Osteoblast (primary cell): ENCODE measurements around the gene EPS8L2. TPM values are rescaled to one million over a fixed set of nuclear protein-coding genes. Genes with fewer than 3 reads are reported as not detected.
A peak's percentile ranks its signal among the peaks of the same experiment; 100 is the strongest.

Source experiments
- DNase-seq: peaks from one replicate; pipeline ENCODE4 v3.0.0; 2011; ENCODE audit warnings: low spot score, mixed read lengths; ENCODE audit not compliant: insufficient read length; ENCODE audit errors: missing footprints
- H2AFZ ChIP-seq: 2 replicates; pipeline ENCODE4 v1.6.0; 2011; ENCODE audit warnings: mild to moderate bottlenecking, low read length
- H3K27ac ChIP-seq: 2 replicates; pipeline ENCODE4 v1.5.1; 2011; ENCODE audit warnings: mild to moderate bottlenecking, low read depth, low read length, moderate library complexity
- H3K27me3 ChIP-seq: 2 replicates; pipeline ENCODE4 v1.6.0; 2012; ENCODE audit warnings: mild to moderate bottlenecking, control low read depth, inconsistent platforms, low read length, moderate library complexity; ENCODE audit not compliant: insufficient read depth
- H3K36me3 ChIP-seq: 2 replicates; pipeline ENCODE4 v1.5.1; 2011; ENCODE audit warnings: mild to moderate bottlenecking, low read length, control low read depth, moderate library complexity; ENCODE audit not compliant: insufficient read depth
- H3K4me1 ChIP-seq: 2 replicates; pipeline ENCODE4 v1.5.1; 2011; ENCODE audit warnings: mild to moderate bottlenecking, low read length, control low read depth, moderate library complexity; ENCODE audit not compliant: insufficient read depth
- H3K4me2 ChIP-seq: 2 replicates; pipeline ENCODE4 v1.6.0; 2011; ENCODE audit warnings: mild to moderate bottlenecking, low read length; ENCODE audit not compliant: insufficient read depth
- H3K4me3 ChIP-seq: fragments of 200-600 bp; sonication (generic); 3 replicates; pipeline ENCODE4 v1.5.1; 2012; ENCODE audit warnings: mild to moderate bottlenecking, low read length, inconsistent platforms; ENCODE audit not compliant: insufficient read depth
- H3K79me2 ChIP-seq: 2 replicates; pipeline ENCODE4 v1.6.0; 2012; ENCODE audit warnings: mild to moderate bottlenecking, low read length, control low read depth, inconsistent platforms; ENCODE audit not compliant: insufficient read depth
- H3K9me3 ChIP-seq: 2 replicates; pipeline ENCODE4 v1.5.1; 2011; ENCODE audit warnings: low read depth, low read length, control low read depth
- H4K20me1 ChIP-seq: 2 replicates; pipeline ENCODE4 v1.6.0; 2012; ENCODE audit warnings: mild to moderate bottlenecking, low read length, control low read depth; ENCODE audit not compliant: insufficient read depth
- CTCF ChIP-seq: IDR thresholded peaks from 2 replicates; pipeline ENCODE4 v1.5.1; 2011; ENCODE audit warnings: mild to moderate bottlenecking, low read depth, low read length, moderate library complexity; ENCODE audit errors: extremely low read depth
- total RNA-seq: library from RNA; depleted of rRNA; stranded (reverse); fragments of >200 nt; gene quantifications from 2 replicates; pipeline ENCODE4 v1.2.3, GENCODE V29; 2012

EPS8L2 gene
- total RNA-seq, 1 donor, result 29.7 TPM

GRCh38 chr11:690738-691633 is 15.0 kb upstream of the EPS8L2 start:
- no peak for TF ChIP-seq CTCF
- Histone ChIP-seq H3K9me3 (no peaks in the 10 kb centered on the region), H4K20me1 (peaks cover 17% of the 10 kb centered on the region), H3K27me3 (no peaks in the 10 kb centered on the region), H3K4me3 (no peak overlapping the region), H3K79me2 (peaks cover 28% of the 10 kb centered on the region), H2AFZ (no peak overlapping the region), H3K4me1 (peaks cover 14% of the 10 kb centered on the region), H3K36me3 (peaks cover 29% of the 10 kb centered on the region), H3K27ac (no peak overlapping the region), H3K4me2 (no peak overlapping the region)
- peak; percentile 68 for DNase-seq

- H3K4me3 ChIP-seq, result no peak overlapping the region
- peaks cover 18% of the 10 kb centered on the region for H3K4me1 ChIP-seq
- peak; percentile 50 for DNase-seq
- no peaks in the 10 kb centered on the region for H3K27me3 ChIP-seq
- peaks cover 20% of the 10 kb centered on the region for H3K36me3 ChIP-seq
- no peaks in the 10 kb centered on the region for H3K9me3 ChIP-seq
- peaks cover 17% of the 10 kb centered on the region for H4K20me1 ChIP-seq
- H3K79me2 ChIP-seq, result peaks cover 28% of the 10 kb centered on the region
- TF ChIP-seq CTCF, result no peak
- no peak overlapping the region for H3K27ac ChIP-seq
- H2AFZ ChIP-seq, result no peak overlapping the region
- no peak overlapping the region for H3K4me2 ChIP-seq
Observed at GRCh38 chr11:691710-692590, 14.1 kb upstream of the EPS8L2 start.

- TF ChIP-seq CTCF, result no peak
- Histone ChIP-seq H4K20me1 (peaks cover 23% of the 10 kb centered on the region), H3K27ac (peak overlapping the region; percentile 17), H2AFZ (peak overlapping the region; percentile 59), H3K4me2 (peak overlapping the region; percentile 67), H3K4me3 (peak overlapping the region; percentile 91), H3K4me1 (peaks cover 28% of the 10 kb centered on the region), H3K27me3 (no peaks in the 10 kb centered on the region), H3K79me2 (peaks cover 32% of the 10 kb centered on the region), H3K36me3 (peaks cover 10% of the 10 kb centered on the region), H3K9me3 (no peaks in the 10 kb centered on the region)
- DNase-seq, result peak; percentile 47
Observed at GRCh38 chr11:692824-693414, 13.1 kb upstream of the EPS8L2 start.
